NCI-H526 treated with DMSO at 0.1 percent for 48 hours (cell line): ENCODE data around the gene C1QTNF4.
"Not testable (repeated sequence)": the region's sequence is repeated elsewhere in the genome, so short reads cannot be mapped to it uniquely, and the experiment has no call there.

Experiments
- DNase-seq: peaks from one replicate; lab custom pipeline; 2025; lab: John Stamatoyannopoulos, UW

Gene C1QTNF4

DNA sequence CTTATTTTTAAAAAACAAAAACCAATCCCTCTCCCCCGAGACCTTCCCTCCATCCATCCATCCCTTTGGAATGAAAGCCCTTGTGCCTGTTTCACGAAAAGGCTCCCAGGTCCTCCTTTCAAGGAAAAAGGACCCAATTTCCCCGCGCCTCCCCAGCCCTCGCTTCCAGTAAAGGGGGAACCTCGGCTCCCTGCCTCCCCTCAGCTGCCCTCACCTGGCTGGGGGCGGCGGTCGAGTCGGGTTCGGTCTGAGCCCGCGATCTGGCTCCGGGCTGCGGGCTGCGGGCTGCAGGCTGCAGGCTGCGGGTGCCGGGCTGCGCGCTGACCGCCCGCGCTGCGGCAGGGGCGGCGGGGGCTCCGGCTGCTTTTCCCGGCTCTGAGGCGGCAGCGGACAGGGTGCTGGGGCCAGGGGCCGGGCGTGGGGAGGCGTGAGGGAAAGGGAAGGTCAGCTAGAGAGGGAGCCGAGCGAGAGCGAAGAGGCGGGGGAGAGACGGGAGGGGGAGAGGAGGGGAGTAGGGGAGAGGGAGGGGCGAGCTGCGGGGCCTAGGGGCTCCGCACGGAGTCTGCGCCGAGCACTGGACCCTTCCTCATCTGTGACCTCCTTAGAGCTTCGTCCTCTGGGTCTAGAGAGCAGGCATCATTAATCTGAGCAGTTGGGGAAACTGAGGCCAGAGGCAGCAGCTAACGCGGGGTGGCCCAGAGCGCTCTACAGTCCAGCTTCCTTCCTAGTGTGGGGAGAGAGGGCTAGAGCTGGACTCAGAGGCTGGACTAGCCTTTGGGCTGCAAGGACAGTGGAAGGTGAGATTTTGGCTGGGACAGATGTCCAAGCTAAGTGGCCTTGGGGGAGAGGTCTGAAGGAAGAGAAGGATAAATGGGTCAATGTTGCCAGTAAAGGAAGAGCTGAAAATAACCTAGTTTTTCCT is at the start of gene C1QTNF4:
TSS of gene C1QTNF4 (minus strand) at position 478 of the 922 bp plus-strand sequence. CDS start 3,601 bp downstream, outside the sequence.
- DNase-seq: no peak

DNA sequence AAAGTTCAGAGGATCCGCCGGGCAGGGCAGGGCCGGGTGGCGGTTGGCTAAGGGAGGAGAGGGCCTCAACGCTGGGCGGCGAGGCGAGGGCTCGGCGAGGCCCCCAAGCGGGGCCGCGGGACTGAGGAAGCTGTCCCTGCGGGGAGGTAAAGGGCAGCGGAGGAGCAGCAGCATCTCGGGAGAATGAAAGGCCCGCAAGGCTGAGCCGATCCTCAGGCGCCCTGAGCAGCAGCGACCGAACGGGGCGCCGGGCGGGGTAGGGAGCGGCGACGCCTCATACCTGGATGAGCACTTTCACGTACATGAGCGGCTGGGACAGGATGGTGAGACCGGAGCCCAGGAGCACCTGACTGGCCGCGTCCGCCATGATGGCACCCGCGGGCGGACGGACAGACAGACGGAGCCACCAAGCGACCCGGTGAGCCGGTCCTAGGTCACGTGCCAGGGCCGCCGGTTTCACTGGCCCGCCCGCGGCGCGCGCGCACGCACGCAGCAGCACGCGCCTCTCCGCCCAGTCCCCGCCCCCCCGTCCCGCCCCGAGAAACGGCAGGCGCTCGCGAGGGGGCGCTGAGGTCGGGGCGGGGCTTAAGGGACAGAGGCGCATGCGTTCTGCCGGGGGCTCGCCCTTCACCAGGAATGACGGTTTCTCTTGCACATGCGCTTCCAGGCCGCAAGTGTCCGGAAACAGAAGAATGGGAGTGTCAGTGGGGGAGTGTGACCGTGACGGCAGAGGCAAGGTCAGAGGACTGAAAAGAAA is 48.1 kb upstream of the C1QTNF4 start, which contains the start of gene MTCH2:
TSS of gene MTCH2 (minus strand) at position 461 of the 757 bp plus-strand sequence. CDS start at position 367, 94 bp downstream.
- DNase-seq: peak; percentile 97

DNA sequence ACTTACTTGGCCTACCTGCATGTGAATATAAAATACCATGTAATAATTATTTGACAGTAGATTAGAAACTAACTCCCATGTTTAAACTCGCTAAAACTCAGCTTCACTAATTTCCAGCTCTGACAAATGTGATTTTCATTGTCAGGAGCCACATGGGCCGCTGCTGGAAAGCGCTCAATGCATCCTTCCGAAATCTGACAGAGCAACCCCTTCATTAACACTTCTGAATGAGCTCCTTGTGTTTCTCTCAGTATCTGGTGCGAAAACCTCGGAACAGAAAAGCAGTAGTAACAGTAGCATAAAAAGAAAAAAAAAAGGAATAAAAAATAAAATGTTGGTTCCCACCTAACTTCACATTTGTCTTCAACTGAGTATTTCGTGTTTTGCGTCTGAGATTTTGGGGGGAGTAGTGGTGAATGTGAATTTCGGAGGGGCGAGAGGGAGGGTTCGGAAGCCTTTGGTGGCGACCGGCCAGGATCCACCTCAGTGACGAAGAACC is 47.4 kb upstream of the C1QTNF4 start:
- no peak for DNase-seq

DNA sequence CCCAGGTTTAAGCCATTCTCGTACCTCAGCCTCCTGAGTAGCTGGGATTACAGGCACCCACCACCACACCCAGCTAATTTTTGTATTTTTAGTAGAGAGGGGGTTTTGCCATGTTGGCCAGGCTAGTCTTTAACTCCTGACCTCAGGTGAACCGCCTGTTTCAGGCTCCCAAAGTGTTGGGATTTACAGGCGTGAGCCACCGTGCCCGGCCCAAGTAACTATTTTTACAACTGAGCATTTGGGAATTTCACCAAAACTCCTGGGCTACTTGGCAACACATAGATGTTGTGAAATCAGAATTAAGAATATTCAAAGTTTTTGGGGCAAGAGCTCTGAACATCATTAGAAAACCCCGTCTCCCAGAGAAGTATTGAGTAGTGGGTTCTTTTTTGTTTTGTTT is 46.3 kb upstream of the C1QTNF4 start:
- not testable (repeated sequence) for DNase-seq

DNA sequence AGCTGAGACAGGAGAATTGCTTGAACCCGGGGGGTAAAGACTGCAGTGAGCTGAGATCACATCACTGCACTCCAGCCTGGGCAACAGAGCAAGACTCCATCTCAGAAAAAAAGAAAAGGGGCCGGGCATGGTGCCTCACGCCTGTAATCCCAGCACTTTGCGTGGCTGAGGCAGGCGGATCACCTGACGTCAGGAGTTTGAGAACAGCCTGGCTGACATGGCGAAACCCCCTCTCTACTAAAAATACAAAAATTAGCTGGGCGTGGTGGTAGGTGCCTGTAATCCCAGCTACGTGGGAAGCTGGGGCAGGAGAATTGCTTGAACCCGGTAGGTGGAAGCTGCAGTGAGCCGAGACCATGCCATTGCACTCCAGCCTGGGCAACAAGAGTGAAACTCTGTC is 42.1 kb upstream of the C1QTNF4 start:
- not testable (repeated sequence) for DNase-seq

DNA sequence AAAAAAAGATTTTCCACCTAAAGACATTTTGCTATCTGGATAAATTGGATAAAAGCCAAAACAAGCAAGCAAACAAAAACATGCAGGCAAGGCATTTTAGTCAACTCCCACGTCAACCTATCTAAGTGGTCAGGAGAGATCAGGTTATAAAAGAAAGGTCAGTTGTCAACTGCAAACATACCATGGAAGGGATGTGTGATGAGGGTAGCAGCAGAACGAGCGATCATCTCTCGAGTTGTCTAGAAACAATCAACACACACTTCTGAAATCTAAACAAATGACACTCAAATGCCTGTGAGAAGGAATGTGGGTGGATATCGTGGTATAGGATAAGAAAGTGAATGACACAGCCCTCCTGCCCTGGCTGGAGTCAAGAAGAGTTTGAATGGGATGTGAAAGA is 37.3 kb upstream of the C1QTNF4 start:
- no peak for DNase-seq

DNA sequence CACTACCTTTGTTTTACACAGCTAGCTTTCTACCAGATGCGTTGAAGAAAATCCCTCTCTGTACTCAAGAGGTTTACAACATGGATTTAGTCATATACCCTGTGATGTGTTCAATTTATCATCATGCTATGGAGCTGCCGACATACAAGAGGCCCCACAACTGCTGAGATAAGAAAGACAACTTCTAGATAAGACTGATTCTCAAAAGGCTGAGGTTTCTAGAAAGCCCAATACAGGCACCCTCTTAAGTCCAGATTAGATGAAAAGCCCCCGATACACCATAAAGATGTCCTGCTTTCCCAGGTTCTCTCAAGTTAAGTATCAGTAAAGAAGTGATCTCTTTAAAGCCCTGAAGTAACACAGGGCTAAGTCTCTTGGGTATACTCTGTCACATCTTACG is 33.8 kb upstream of the C1QTNF4 start:
- DNase-seq: no peak

DNA sequence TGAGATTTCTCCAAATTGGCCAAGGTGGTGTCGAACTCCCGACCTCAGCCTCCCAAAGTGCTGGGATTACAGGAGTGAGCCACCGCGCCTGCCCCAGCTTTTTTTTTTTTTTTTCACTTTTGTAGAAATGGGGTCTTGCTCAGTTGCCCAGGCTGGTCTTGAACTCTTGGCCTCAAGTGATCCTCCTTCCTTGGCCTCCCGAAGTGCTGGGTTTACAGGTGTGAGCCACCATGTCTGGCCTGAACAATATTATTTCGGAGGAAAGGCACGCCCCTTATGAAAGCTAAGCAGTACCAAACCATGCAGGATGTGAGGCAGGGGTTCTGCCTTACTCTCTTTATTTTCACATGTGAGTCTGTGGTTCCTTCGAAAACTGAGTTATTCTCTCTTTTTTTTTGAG is 32.0 kb upstream of the C1QTNF4 start:
- DNase-seq: no peak

DNA sequence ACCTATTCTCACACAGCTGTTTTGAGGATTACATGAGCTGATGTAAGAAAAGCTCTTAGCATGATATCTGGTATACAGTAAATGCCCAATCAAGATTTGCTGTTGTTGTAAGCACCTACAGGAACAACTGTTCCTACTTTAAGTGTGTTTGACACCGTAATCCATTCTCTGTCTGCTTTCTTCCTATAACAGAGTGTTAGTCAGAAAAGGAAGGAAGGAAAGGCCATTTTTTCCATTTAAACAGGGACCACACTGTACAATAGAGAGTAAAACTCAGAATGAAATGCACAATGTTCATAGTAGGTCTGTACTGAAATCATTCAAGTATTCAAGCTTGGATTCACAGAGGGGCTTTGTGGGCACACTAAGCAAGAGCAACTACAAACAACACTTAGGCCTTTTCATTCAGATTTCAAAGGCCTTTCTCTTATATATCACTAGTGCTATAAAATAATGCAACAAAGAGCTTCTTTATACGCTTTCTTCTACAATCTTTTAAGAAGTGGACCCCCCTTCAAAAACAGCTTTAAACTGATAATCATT is 26.7 kb upstream of the C1QTNF4 start:
- DNase-seq: no peak

DNA sequence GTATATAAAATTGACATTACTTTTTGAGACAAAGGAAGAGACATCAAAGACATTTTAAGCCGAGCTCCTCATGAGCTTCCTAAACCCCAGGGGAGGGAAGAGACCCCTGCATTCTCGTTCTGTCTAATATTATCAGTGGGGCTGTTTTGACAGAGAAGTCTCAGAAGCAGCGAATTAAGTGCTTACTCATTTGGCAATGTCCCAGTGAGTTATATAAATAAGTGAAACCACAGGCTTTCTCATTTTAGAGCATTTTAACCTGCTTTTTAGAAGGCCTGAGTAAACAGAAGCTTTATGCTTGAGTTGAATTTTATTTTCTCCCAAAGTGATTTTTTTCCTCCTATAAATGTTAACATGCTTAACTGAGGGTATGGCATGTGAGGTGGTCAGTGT is 23.2 kb upstream of the C1QTNF4 start:
- DNase-seq: no peak

DNA sequence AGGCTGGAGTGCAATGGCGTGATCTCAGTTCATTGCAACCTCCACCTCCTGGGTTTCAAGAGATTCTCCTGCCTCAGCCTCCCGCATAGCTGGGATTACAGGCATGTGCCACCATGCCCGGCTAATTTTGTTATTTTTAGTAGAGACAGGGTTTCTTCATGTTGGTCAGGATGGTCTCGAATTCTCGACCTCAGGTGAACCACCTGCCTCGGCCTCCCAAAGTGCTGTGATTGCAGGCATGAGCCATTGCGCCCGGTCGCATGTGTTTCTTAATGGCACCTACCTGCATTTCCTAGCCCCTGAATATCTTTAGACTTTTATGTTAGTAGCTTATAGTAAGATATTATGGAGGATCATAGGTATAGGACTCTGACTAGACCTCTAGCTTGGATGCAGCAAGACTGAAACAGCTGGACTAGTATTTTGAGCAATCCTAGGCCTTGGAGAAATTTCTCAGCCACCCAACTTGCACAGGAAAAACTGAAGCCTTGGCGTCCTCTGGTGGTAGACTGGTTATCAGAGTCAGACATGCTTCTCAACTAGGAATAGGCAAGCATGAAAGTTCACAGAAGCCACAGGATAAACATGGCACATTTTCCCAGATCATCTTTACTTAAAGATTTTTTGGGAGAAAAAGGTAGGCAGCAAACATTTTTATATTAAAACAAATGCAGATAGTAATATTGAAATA is 22.7 kb upstream of the C1QTNF4 start:
- peak; percentile 26 for DNase-seq

DNA sequence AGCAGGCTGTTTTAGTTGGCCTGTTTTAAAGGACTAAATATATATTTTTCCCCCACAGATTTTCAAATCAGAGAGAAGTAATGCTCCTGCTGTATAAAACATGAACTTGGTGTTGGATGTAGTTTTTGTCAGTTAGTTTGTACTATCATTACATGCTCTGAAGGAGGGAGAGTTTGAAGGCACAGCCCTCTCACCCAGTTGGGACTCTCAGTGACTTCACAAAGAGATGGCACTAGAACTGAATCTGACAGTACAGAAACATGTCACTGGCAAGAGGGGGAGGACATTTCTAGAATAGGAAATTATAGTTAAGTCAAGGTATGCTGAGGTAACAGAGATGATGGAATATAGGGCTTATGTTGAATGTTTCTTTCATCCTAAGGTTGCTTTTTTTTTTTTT is 21.0 kb upstream of the C1QTNF4 start:
- no peak for DNase-seq

DNA sequence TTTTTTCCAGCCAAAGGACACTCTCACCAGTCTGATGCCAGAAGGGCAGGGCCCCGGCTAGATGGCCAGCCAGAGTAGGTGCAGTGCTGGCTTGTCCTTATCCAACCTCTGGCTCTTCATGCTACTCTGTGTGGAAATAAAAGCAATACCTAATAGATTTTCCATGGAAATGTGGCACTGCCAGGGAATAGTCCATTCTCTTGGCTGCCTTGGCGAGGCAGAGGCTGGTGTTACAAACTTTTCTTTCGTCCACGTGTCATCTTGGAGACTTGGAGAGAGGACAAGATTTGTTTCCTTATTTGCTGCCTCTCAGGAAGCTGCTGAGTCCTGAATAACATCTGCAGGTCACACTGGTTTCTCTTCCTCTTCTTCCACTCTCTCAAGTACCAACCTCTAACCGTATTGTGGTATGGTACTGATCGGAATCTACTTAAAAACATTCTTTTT is 17.2 kb upstream of the C1QTNF4 start:
- DNase-seq: no peak

DNA sequence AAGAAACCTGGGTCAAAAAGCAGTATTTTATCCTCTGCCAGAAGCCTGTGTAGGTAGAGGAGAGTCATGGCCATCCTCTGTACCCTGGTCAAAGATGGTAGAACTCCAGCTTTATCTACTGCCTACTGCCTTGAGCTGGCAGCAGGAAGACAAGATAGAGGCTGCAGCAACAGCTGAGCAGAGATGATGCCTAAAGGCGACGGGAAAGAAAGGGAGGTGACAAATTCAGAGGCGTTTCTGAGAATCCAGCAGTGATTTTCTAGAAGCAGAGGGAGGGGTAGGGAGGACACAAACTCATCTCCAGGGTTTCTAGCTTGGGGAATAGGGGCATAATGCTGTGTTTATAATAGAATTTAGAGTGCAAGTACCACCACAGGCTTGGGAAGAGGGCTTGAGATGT is 15.5 kb upstream of the C1QTNF4 start:
- no peak for DNase-seq

DNA sequence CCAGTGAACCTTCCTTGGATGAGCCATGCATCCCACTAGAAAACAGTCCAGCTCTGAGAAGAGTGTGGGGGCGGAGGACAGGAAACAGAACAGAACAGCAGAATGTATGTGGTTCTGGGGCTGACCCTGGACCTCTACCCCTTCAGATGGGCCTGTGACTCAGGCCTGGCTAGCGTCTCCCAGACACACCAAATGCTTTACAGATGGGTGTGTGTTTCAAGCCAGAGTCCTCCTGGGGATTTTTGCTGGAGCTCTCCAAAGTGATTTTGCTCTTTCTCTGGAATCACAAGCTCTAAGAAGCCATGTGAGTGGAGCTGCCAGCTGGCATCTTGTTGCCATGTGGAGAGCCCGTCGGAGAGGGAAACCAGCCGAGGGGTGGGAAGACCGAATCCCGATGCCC is 13.2 kb upstream of the C1QTNF4 start:
- DNase-seq: no peak

DNA sequence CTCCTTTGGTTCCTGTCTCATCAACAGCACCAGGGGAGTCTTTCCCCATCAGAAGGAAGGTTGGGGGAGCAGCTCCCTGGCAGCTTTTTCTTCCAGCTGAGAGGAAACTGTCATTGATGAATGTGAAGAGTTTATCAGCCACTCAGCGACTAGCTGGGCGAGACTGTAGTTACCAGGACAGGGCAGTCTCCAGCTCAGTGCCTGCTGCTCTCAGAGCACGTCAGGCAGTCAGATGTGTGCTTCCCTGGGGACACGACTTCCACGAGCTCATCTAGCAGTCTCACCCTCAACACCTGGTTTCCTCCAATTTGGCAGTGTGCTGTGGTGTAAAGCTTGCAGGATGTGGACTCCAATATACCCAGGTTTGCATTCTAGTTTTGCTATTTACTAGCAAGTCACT is 12.5 kb upstream of the C1QTNF4 start:
- DNase-seq: no peak

DNA sequence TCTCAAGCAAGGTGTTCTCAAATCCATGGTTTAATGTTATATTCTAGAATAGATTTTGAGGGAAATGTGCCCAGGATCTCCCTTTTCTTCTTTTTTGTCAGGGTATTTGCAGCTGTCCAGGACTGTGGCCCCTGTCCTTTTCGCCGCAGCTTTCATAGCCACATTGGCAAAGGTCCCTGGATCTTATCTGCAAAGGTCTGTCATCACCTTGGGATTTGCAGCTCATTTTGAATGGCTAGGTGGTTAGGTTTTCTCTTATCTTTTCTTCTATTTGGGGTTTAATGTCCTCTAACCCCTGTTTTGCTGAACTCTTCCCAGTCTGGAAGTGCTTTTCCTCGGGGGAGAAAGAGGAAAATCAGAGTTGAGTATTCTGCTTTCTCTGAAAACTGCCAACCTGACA is 11.7 kb upstream of the C1QTNF4 start:
- DNase-seq: no peak

DNA sequence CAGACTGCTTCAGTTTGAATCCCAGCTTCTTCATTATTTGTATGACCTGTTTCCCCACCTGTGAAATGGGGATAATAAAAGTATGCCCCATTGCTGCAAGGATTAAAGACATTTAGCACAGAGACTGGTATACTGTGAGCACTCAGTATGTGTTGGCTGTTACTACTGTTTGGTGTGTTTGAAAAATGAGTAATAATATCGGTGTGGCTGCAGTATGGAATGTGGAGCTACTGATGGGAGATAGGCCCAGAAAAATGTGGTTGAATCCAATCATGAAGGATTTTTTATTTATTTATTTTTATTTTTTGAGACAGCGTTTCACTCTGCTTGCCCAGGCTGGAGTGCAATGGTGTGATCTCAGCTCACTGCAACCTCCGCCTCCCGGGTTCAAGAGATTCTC is 9.1 kb upstream of the C1QTNF4 start:
- no peak for DNase-seq

DNA sequence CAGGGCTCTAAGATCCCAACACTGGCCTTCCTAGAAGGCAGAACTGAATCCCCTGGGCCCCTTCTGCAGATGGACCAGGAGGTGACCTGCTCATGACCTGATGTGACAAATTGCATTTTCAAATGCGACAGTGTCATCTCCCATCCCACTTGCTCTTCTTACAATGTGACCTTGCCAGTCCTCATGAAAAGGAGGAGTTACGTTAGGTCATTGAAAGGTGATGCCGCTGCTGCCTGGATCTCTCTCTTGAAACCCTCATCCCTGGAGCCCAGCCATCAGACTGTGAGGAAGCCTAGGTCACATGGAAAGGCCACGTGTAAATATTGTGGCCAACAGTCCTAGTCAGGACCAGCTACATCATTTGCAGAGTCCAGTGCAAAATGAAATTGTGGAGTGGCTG is 5.7 kb upstream of the C1QTNF4 start:
- no peak for DNase-seq

DNA sequence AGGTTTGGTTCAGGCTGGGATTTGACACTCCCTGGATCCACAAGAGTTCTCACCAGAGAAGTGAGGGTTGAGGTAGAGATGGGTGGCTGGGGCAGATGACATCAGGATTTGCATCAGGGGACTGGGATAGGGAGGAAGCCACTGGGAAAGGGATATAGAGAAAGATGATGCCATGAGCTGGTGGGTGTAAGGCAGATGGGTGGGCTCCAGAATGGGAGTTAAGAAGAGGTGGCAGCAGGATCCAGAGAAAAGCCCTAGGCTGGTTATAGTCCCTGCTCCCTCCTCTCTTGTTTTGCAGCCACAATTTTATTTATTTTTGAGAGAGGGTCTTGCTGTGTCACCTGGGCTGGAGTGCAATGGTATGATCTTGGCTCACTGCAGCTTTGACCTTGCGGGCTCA is 1.8 kb upstream of the C1QTNF4 start:
- DNase-seq: no peak

DNA sequence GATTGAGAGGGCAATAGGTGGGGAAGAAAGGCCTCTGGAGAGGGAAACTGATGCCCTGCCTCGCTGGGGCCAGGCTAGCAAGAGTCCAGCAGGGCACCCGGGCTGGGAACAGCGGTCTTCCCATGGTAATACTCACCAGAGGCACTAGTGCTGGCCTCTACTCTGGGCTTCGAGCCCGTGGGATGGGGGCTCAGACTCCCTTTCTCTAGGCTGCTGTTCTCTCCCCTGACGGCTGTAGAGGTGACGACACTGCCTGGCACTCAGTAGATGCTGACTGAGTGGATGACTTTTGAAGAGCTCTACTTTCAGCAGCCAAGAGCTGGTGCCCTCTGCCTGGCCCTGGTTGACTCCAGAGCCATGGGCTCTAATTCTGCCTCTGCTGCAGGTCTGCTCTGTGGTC is 818 bp upstream of the C1QTNF4 start:
- no peak for DNase-seq

DNA sequence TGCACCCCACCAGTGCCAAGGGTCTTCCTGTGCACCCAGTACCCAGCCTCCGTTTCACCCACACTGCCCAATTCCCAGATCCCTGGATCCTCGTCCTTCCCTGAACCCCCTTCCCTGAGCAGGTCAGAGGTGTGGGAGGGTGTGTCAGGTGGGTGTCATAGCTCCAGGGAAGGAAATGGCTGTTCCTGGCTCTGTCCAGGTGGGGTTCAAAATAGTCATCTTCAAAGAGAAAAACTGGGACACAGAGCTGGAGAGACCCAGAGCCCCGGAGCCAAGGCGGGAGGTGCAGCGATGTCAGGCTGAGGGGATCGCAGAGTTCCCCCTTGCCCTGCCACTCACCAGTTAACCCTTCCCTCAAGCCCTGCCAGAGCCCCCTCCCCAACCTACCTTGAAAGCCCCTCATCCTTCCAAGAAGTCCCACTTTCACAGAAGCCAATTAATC is 698 bp downstream of the C1QTNF4 start:
- DNase-seq: no peak
